Measurements from ENCODE around the gene DHX35.

Gene DHX35, protein sequence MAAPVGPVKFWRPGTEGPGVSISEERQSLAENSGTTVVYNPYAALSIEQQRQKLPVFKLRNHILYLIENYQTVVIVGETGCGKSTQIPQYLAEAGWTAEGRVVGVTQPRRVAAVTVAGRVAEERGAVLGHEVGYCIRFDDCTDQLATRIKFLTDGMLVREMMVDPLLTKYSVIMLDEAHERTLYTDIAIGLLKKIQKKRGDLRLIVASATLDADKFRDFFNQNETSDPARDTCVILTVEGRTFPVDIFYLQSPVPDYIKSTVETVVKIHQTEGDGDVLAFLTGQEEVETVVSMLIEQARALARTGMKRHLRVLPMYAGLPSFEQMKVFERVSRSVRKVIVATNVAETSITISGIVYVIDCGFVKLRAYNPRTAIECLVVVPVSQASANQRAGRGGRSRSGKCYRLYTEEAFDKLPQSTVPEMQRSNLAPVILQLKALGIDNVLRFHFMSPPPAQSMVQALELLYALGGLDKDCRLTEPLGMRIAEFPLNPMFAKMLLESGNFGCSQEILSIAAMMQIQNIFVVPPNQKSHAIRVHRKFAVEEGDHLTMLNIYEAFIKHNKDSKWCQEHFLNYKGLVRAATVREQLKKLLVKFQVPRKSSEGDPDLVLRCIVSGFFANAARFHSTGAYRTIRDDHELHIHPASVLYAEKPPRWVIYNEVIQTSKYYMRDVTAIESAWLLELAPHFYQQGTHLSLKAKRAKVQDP

DNA sequence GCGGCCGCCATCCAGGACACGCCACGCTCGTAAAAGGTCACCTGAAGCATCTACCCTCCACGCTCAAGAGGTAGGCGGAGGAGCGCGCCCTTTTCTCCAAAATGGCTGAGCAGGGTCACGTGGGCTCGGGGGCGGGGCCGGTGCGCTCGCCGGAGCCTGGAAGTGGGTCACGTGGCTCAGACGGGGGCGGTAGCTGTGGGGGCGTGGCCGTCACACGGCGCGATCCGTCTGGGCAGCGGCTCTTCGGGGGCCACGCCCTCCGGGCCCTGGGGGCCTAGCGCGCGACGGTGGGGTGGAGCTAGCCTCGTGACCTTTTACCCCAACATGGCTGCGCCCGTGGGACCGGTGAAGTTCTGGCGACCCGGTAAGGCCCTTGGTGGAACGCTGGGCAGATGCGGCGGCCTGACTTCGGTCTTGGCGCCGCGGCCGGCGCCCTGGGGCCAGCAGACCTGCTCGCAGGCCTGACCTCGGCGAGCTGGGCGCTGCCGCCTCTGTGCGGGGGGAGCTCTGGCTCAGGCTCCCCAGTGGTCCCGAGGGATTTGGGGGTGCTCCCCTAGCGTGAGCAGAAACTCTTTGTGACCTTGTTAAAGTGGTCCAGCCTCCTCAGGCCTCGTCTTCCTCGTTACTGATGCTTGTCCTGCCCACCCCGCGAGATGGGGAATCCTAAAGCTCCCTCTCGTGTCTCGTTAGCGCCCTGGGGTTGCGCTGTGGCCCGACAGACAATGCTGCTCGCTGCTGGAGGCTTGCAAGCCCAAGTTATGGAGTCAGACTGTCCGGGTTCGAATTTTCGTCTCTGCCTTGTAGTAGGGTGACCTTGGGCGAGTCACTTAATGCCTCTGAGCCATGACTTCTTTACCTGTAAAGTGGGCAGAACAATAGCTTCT is at the start of gene DHX35:
Gene DHX35 (plus strand): TSS at position 301 of the 884 bp plus-strand sequence. CDS start 24 bp downstream, at position 325.
- peak; percentile 97 for DNase-seq (ENCODE audit: low spot score)

DNA sequence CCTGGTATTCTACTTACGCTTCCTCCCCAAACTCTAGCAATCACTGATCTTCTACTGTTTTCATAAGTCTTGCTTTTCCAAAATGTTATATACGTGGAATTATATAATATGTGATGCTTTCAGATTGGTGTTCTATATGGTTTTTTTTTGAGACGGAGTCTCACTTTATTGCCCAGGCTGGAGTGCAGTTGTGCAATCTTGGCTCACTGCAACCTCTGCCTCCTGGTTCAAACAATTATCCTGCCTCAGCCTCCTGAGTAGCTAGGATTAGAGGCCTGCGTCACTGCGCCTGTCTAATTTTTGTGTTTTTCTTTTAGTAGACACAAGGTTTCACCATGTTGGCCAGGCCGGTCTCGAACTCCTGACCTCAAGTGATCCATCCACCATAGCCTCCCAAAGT is 46.8 kb upstream of the DHX35 start:
- no peak for DNase-seq (ENCODE audit: low spot score)

DNA sequence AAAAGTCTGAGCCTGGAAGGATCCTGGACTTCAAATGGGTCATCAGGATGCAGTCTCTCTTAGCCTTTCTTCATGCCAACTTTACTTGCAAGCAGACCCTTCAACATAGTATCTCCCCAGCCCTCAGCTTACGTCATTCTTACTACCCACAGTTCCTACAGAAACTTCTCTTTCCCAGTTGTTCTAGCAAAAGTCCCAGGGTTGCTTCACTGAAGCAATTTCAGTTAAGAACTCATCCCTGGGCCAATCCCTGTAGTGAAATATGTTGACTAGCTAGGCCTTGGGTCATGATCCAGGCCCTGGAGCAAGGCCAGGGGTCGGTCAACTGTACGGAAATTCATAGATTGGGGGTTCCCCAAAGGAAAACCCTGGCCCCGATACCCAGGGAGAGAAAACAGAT is 44.5 kb upstream of the DHX35 start:
- DNase-seq (ENCODE audit: low spot score), result no peak

DNA sequence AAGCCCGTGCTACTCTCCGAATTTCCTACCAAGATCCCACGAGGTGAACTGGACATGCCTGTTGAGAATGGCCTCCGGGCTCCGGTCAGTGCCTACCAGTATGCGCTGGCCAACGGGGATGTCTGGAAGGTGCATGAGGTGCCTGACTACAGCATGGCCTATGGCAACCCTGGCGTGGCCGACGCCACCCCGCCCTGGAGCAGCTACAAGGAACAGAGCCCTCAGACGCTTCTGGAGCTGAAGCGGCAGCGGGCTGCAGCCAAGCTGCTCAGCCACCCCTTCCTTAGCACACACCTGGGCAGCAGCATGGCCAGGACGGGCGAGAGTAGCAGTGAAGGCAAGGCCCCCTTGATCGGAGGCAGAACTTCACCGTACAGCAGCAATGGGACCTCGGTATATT is 44.0 kb upstream of the DHX35 start:
- DNase-seq (ENCODE audit: low spot score), result no peak

DNA sequence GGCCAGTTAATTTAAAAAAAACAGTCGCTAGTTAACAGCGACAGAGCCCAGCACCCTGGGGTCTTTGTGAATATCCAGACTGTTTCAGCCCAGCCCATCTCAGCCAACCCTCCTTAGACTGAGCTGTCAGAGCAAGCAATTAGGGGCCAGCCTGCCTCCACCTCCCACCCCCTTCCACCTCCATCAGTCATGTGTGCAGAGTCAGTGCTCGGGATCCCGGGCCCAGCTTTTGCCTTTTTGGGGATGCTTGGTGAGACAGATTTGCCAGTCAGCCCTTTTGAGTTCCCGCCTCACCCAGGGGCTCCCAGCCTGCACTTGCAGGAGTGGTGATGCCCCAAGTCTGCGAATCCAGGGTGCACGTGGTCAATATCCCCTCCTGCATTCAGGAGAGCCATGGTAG is 42.5 kb upstream of the DHX35 start:
- no peak for DNase-seq (ENCODE audit: low spot score)

DNA sequence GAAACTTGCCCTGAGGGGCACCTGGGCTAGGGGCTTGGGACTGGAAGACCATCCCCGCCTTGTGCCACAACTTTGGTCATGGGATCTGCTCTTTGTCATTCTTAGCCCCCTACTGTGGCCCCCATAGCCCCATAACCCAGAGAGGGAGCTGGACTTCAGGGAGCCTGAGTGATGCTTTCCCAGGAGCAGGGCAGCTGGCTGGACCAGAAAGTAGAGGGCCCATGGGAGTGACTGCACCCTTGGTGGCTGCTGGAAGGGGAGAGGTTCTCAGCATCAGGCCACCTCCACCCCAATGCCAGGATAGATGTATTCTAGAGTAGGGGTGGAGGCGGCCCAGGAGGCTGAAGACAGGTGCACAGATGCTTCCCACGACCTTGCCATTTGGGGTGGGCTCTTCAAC is 41.7 kb upstream of the DHX35 start:
- no peak for DNase-seq (ENCODE audit: low spot score)

DNA sequence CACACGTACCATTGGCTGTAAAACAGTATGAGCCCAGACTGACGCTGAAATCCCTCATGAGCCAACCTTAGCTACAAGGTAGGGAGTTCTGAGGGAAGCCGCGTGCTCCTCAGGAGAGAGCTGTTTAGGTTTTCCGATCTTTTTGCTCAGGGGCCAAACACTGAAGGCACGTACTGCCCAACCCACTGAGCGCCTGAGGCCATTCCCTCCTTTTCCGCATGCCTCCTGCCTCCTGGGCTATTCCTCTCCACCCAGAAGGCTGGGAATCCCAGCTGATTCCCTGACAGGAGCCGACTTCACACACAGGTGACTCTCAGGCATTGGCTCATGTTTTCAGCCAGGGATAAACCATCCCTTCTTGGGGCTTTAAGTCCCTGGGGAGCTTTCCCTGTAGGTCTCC is 41.3 kb upstream of the DHX35 start:
- DNase-seq (ENCODE audit: low spot score), result no peak

DNA sequence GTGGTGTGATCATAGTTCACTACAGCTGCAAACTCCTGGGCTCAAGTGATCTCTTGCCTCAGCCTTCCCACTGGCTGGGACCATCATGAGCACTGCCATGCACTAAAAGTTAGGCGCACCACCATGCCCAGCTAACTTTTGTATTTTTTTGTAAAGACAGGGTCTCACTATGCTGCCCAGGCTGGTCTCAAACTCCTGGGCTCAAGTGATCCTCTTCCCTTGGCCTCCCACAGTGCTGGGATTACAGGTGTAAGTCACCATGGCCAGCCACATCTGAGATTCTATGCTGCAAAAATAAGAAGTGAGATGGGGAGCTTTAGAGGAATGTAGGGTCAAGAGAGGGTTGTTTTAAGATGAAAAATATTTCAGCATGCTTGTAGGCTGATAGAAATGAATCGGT is 37.4 kb upstream of the DHX35 start:
- no peak for DNase-seq (ENCODE audit: low spot score)

DNA sequence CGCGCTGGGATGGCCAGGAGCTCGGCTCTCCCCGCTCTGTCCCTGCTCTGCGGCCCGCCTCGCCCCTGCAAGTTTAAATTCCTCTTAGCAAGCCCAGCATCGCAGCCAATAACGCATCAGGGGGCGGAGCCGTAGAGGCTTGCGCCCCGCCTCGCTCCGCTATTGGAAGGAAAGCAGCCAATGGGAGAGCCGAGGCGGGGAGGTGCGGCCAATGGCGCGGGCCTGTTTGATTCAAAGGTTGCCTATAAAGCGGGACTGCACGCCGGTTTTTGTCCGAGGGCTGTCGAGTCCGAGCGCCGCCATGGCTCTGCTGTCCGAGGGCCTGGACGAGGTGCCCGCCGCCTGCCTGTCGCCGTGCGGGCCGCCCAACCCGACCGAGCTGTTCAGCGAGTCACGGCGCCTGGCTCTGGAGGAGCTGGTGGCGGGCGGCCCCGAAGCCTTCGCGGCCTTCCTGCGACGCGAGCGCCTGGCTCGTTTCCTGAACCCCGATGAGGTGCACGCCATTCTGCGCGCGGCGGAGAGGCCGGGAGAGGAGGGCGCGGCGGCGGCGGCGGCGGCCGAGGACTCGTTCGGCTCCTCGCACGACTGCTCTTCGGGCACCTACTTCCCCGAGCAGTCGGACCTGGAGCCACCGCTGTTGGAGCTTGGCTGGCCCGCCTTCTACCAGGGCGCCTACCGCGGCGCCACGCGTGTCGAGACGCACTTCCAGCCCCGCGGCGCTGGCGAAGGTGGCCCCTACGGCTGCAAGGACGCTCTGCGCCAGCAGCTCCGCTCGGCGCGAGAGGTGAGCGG is 35.8 kb upstream of the DHX35 start, which contains the start of gene FAM83D:
Gene FAM83D (plus strand): TSS at position 276 of the 792 bp plus-strand sequence. CDS start 26 bp downstream, at position 302.
- peak; percentile 98 for DNase-seq (ENCODE audit: low spot score)

DNA sequence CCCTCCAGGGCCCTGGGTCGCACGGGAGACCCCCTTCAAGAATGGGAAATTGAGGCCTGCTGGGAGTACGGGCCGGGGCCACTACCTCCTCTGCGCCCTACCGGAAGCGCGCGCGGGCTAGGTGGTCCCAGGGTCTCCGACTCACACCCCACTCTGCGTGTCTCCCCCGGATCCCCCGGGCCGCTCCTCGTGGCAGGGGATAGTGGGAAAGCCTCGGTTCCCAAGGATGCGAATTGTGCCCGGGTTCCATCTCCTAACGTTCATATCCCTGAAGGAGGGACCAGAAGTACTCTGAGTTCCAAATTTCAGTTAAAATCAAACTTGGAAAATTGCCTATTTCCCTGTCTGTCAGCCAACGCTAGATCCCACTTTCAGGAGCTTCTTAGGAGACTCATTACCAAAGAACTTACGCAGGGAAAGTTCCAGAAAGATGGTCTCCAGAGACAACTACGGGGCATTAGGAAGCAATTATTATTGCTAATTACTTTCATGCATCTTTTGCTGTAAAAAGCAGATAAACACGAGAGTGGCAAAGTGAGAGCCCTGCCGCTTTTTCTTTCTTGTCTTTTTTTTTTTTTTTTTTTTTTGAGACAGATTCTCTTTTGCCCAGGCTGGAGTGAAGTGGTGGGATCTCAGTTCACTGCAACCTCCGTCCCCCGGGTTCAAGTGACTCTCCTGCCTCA is 35.1 kb upstream of the DHX35 start:
- peak; percentile 17 for DNase-seq (ENCODE audit: low spot score)

DNA sequence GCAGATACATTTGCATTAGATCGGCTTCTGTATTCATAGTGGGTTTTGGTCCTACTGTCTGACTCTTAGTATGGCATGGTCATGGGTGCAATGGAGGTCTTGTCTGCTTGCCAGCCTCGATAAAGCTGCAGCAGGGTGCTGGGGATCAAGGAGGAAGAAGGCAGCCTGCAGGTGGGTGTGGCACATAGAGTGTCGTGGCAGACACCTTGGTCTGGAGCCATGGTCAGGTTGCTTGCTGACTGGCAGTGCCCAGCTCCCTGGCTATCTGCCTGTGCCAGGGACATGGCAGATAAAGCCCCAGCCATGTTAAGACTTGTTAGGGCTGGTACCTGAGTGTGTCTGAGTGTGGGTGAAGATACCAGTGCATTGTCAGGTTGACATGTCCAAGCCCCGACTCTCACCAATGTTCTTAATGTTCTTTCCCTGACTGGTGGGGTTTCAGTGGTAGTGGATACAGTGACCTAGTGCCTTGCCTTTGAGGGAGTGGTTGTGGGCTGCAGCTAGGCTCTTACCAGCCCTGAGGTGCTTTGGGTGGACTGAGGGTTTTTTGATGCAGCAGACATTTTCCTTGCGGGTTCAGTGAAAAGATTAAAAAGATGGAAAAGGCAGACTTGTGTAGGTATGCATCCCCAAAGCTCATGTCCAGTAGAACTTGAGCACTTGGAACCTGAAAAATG is 34.1 kb upstream of the DHX35 start:
- DNase-seq (ENCODE audit: low spot score), result peak; percentile 25

DNA sequence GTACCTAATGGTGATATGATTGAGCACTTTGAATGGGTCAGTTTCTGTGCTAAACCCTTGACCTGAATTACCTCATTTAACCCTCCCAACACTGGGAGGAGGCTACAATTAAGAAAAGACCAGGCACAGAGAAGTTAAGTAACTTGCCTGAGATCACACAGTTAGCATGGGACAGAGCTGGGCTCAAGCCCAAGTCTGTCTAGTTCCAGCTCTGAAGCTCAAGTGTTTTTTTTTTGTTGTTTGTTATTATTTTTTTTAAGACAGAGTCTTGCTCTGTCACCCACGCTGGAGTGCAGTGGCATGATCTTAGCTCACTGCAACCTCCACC is 31.9 kb upstream of the DHX35 start:
- DNase-seq (ENCODE audit: low spot score), result no peak

DNA sequence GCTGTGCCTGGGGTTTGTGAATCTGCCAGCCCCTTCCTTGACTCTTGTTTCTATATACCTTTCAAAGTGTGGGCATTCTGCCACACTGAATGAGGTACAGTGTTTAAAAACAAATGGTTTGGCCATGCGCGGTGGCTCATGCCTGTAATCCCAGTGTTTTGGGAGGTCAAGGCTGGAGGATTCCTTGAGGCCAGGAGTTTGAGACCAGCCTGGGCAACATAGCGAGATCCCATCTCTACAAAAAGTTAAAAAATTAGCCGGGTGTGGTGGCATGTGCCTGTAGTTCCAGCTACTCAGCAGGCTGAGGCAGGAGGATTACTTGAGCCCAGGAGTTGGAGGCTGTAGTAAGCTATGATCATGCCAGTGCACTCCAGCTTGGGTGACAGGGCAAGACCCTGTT is 30.2 kb upstream of the DHX35 start:
- no peak for DNase-seq (ENCODE audit: low spot score)

DNA sequence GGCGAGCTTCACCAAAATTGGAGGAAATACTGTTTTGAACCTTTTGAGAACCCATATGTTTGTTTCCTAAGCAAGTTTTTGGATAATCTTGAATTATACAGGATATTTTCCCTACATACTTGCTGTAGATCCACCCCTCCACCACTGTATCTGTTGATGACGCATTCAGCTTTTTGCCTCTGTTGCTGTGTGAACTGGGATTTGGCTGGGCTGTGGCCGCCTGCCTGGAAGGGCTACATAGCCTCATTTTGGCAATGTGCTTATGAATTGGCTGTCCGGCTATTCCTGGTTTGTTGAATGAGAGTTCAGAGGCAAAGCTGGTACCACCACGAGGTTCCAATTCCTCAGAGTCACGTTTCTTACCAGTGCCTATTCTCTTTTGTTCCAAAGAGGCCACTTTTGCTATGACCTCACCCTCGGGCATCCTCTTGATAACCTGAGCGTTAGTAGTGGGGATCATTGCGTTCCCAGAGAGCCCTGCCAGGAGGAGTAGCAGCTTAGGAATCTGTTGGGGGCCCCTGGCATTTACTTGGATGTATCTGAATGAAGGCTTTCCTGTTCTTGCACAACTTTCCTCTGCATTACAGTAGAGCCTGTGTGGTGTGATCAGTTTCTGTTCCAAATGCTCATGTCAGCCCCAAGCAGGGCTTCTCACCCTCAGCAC is 29.6 kb upstream of the DHX35 start:
- DNase-seq (ENCODE audit: low spot score), result no peak

DNA sequence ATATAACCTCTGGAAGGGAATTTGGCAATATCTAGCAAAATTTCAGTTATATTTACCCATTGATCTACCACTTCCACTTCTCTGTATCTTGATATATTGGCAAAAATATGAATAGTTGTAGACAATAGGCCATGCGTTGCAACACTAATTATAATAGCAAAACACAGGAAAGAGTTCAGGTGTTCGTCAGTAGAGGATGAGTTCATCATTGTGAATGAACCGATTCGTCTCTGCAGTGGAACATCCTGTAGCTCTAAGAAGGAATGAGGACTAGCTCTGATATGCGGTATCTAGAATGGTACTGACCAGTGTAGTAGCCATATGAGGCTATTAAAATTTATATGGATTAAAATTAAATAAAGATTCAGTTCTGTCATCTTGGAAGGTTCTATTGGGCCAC is 27.6 kb upstream of the DHX35 start:
- no peak for DNase-seq (ENCODE audit: low spot score)

DNA sequence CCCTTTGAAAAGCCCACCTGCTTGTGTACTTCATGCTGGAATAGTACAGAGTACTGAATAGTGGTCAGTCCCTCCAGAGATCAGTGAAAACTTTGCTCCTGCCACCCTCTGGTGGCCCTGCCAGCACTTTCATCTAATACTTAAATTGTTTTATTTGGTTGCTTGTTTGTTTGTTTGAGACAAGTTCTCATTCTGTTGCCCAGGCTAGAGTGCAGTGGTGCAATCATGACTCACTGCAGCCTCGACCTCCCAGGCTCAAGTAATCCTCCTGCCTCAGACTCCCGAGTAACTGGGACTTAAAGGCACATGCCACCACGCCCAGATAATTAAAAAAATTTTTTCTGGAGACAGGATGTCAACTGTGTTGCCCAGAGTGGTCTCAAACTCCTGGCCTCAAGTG is 26.9 kb upstream of the DHX35 start:
- peak; percentile 32 for DNase-seq (ENCODE audit: low spot score)

DNA sequence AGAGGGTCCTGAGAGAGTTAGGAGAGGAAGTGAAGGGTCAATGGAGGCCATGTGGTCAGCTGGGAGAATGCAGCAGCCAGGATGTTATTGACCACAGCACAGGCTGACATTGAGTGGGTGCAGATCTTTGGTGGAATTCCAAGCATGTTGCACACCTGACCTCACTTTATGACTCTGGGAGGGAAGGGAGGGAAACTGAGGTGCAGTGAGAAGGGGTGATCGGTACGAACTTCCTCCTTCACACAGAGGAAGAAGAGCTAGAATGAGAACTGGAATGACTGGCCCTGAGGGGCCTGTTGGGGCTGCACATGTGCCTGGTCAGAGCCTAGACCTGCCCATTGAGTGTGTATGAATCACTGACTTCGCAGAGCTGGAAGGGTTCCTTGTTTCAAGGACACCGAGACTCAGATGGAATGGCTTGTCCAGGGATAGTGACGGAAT is 26.2 kb upstream of the DHX35 start:
- DNase-seq (ENCODE audit: low spot score), result no peak

DNA sequence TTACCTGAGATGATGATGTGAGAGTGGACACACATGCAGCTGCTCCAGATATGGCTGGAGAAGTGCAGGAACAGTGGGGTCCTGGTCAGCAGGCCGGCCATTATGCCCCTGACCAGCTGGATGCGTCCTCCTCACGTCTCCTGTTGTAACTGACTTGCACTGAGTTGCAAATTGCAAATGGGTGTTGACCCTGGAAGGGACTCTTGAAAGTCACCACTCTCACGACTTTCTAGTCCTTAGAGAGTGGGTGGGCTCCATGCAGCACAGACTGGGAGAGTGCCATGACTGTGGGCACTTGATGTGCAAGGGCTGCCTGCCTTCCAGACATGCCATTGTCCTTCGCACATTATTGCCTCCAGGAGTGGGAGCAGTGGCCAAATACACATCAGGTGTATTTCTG is 25.1 kb upstream of the DHX35 start:
- DNase-seq (ENCODE audit: low spot score), result no peak

DNA sequence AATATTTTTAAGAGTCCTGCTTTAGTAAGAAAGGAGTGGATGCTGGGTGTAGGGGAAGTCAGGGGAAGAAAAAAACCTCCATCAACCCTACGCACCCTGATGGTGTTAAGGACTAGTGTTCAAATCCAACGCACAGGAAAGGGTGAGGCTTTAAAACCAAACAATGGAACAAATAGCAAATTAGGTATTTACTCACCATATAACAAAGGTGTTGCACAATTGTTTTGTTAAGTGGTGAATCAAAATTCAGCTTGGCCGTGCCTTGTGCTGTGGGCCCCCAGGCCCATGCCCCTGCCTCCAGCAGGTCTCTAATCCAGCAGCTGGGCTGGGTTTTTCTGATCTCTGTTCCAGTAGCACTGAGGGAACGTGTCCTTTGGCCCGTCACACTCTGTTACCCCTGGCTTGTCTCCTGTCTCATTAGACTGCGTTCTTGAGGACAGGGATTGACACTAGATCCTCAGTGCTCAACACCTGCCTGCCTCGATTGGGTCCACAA is 24.1 kb upstream of the DHX35 start:
- no peak for DNase-seq (ENCODE audit: low spot score)

DNA sequence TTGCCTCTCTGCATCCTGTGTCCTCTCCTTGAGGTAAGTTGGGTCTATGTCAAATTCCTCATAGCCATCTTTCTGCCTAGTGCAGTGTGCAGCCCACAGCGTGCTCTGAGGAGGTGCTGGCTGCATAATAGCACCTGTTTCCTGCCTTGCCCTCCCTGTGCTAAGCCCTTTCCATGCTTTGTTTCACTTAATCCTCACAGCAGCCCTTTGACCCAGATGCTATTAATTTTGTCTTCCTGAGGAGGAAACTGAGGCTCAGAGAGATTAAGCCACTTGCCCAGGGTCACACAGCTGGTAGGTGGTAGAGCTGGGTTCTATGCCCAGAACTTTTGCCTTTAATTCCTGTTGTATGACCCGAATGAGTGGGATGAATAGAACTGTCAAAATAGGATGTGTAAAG is 22.5 kb upstream of the DHX35 start:
- no peak for DNase-seq (ENCODE audit: low spot score)
